ENCODE results near the gene BPIFB6.

BPIFB6 gene

DNA sequence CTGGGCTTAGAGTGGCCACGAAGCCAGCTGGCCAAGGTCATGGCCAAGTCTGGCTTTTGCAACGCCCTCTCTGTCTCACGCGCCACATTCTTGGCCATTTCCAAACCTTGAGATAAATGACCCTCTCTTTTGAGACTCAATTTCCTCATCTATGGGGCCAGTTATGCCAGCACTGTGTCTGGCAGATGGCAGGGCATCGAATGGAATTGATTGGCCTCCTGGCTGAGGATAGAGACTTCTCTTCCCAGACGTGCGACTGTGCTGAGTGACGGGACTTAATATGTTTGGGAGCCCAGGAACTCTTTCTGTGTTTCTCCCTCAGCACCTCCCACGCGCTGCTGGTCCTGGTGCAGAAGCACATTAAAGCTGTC lies 16.3 kb upstream of the BPIFB6 start:
- in situ Hi-C loops (cut with HindIII; ENCODE audit: low sequenced_read_pairs), result no loop called here

DNA sequence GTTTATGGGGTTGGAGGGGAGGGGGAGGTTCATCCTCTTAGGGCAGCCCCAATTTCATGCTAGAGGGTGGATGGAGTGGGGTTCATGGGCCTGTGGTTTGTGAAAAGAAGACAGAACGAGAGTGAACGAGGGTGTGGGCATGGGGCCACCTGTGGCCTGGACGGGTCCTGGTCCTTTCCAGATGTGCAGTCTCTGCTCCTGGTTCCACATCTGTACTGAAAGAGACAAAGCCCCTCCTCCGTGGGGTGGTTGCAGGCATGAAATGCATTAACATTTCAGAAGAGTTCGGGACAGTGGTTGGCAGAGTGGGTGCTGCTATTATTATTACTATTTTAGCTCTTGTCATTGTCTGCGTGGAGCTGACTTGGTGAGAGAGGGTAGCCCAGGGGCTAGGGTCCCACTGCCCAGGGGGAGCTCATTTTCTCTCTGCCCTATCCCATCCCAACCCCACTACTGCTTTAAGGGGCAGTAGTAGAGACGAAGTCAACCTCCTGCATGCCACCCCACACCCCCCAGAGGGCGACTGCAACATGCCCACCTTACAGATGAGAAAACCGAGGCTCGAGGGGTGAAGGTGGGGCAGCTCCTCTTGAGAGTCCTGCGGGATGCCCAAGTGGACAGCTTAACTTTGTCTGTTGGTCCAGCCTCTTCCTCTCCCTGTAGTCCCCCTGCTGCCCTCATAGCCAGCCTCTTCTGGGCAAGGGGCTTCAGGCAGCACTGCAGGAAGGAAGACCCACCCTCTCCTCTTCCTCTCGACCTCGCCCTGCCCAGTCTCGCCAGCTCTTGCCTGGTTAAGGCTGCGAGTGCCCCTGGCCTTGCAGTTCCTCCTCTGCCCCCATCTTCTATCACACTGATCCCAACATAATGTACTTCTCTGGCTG lies 15.5 kb upstream of the BPIFB6 start:
- in situ Hi-C loops (cut with HindIII; ENCODE audit: low sequenced_read_pairs), result no loop called here

DNA sequence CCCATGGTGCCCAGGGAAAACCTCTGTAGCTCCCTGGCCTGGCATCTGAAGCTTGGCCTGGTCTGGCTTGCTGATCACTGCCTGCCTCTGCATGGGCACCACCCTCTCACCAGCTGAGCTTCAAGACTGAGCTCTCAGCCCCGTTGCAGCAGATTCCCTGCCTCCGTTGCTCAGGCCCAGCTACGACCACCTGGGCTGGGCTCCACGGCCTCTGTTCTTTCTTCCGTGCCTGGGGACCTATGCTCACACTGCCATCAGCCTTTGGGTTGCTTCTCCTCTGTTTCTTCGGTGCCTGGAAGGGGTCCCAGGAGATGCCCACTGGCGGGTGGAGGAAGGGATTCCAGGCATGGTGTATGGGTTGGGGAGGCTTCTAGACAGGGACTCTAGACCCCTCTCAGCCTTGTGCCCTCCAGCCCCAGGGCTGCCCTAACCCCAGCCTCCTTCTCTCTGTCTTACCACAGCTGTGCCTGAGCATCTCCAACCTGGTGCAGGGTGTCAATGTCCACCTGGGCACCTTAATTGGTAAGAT lies 14.8 kb upstream of the BPIFB6 start:
- in situ Hi-C loops (cut with HindIII; ENCODE audit: low sequenced_read_pairs), result no loop called here

DNA sequence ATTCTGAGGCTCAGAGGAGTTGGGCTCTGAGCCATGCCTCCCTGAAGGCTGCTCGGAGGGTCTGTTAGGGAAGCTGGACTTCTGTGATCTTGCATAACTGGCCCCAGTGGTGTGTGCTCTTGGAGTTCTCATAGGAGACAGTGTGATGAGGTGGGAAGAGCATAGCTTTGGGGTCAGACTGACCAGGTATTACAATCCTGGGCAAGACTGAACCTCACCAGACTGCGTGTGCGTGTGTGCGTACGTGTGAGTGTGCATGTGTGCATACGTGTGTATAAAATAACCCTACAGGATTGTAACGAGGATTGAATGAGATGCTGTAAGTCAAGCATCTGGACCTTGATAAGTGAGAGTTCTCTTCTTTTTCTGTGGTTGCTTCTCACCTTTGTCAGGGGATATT lies 13.9 kb upstream of the BPIFB6 start:
- in situ Hi-C loops (cut with HindIII; ENCODE audit: low sequenced_read_pairs), result no loop called here

DNA sequence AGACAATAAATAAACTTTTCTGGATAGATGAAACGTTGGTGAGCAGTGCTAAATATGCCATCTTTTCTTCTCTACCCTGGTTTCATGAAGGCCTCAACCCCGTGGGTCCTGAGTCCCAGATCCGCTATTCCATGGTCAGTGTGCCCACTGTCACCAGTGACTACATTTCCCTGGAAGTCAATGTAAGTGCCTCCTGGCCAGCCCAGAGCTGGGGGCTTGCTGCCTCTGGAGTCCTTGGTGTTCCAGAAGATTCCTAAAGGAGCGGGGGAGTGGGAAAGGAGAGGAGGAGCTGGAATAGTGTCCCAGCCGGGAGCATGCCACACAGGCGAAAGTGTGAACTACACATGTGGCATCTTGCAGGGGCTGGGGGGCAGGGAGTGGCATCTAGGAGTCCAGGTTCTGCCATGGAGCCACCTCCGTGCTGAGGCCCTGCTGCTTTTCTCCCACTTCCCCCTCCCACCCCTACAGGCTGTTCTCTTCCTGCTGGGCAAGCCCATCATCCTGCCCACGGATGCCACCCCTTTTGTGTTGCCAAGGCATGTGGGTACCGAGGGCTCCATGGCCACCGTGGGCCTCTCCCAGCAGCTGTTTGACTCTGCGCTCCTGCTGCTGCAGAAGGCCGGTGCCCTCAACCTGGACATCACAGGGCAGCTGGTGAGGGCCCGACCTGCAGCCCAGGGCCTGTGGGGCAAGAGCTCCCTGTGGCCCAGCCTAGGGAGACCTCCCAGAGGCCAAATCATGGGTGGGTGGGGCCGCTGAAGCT lies 13.1 kb upstream of the BPIFB6 start:
- in situ Hi-C loops (cut with HindIII; ENCODE audit: low sequenced_read_pairs), result no loop called here

DNA sequence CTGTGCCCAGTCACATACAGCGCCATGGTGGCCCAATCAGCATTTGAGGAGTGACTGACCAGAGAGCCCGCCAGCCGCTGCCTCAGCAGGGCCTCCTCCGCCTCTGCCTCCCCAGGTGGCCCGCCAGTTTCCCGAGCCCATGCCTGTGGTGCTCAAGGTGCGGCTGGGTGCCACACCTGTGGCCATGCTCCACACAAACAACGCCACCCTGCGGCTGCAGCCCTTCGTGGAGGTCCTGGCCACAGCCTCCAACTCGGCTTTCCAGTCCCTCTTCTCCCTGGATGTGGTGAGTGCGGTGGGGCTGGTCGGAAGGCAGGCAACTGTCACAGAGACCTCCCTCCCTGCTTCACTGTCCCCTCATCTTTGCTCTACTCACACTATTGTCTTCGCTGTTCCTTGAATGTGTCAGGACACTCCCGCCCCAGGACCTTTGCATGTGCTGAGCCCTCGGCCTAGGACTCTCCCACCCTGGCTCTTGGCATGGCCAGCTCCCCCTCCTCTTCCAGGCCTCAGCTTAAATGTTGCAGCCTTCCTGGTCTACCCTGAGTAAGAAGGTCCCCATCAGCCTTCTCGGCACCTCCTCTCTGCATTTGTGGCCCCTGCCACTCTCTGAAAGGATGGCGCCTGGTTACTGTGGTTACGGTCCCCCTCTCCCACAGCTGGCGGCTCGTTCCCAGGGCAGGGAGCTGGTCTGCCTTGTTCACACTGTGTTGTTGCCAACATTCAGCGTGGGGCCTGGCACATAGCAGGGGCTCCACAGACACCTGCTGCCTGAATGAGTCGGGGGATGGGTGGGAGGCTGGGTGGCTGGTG lies 11.8 kb upstream of the BPIFB6 start:
- in situ Hi-C loops (cut with HindIII; ENCODE audit: low sequenced_read_pairs), result no loop called here

DNA sequence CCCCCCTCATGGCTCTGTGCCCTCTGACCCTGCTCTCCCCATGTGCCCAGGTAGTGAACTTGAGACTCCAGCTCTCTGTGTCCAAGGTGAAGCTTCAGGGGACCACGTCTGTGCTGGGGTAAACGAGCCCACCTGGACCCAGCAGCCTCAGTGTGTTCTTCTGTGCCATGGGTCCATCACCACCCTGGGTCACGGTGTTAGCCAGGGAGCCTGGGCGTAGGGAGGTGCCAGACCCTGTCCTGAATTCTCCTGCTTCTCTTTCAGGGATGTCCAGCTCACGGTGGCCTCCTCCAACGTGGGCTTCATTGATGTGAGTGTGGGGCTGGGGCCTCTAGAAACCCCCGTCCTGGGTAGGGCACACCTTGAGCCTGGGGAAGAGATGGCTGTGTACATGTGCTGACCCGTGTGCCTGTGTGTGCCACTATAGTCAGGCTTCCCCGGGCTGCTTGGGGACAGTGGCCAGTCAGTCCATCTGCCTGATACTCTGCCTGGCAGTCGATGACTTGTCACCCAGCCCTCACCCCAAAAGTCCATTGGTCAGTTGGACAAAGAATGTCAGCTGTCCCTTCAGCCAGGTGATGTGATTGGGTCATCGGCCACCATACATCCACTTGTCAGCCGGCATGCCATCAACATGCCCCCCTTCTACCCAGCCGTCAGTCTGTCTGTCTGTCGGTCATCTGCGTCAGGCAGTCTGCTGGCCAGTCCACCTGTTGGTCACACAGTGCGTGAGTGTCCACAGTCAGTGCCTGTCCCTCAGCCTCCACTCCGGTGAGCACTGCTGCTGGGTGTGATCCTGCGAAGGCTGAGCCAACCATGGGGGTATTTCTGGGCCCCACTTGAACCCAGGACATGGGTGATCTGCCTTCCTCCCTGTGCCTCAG lies 10.9 kb upstream of the BPIFB6 start:
- in situ Hi-C loops (cut with HindIII; ENCODE audit: low sequenced_read_pairs), result no loop called here

DNA sequence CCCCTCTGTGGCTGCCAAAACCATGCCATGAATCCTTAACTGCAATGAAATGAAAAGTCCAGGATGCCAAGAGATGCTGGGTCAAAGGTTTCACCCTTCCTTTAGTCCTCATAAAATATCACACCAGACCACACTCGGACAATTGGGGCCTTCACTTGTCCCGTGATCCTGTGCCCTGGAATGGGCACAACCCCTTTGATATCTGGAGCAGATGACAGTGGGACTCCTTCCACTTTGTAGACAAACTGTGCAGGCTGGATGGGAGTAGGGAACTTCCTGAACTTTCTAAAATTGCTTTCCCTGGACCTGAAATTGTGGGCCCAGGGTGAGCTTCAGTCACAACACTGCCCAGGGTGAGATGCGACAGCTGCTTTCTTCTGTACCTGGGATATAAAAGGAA lies 9.6 kb upstream of the BPIFB6 start:
- in situ Hi-C loops (cut with HindIII; ENCODE audit: low sequenced_read_pairs), result no loop called here

DNA sequence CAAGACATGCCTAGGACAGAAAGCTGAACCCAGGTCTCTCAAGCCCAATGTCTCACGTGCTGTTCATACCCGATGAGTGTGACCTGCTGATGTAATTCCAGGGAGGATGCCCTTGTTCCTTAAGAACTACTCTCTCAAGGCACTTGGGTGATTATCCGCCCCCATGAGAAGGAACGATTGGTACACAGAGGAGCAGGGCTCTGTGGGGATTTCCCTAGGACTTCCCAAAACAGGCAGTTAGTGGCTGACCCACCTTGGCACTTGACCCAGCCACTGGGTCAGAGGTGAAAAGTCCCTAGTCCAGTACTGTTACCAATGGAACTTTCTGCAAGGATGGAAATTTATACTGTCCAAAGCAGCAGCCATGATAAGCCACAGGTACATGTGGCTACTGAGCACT lies 9.2 kb upstream of the BPIFB6 start:
- in situ Hi-C loops (cut with HindIII; ENCODE audit: low sequenced_read_pairs), result no loop called here

DNA sequence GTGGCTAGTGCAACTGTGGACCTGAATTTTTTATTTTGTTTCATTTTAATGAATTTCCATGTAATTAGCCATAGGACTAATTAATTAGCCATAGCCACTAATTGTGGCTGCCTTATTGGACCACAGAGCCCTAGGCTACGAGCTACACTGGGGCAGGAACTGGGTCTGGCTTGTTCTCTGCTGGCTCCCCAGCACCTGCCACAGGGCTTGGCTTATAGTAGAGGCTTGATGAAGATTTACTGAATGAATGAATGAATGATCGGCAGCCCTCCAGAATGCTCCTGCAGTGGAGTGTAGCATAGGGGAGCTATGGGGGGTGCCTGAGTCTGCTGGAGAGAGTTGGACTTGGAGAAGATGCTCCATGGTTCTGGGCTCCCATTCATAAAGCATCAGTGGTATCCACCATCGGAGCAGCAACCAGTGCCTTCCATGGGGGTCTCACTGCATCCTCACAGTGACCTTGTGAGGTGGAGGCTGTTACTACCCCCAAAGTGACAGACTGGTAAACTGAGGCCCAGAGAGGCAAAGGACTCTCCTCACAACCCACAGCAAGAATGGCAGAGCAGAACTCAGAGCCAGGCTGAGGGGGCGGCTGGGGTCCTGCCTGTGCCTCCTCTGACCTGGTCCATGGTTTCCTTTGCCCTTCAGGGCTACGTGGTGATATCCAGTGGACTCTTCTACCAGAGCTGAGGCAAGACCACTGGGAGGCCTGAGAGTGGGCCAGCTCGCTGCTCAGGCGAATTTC lies 8.6 kb upstream of the BPIFB6 start:
- in situ Hi-C loops (cut with HindIII; ENCODE audit: low sequenced_read_pairs), result no loop called here

DNA sequence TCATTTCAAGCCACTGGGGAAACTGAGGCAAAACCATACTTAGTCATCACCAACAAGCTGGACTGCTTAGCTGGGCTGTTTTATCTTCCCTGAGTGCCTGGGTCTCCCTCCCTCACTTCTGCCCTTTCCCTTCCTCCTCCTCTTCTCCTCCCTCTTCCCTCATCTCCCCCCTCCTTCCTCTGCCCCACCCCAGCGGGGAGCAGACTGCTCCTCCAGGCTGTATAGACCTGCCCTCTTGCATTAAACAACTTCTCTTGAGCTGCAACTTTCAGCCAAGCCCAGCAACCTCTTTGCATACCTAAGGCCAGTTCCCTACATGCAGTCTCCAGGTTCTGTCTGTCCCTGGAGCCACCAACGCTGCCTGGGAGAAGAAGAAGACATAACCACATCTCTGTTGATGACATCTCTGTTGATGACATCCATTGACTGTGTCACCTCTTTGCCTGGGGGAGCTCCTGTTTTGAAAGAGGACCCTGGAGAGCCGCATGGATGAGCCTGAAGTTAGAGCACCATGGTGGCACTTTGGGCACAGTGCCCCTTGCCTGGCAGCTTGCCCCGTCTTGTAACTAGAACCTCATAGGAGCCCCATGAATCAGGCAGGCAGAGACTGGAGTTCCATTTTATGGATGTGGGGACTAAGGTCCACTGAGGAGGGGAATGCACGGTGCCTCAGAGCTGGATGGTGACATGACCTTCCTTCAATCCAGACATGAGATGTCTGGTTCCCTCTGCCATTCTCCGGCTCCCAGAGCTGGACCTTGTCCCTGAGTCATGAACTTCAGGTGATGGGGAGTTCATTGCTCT lies 7.8 kb upstream of the BPIFB6 start:
- in situ Hi-C loops (cut with HindIII; ENCODE audit: low sequenced_read_pairs), result no loop called here

DNA sequence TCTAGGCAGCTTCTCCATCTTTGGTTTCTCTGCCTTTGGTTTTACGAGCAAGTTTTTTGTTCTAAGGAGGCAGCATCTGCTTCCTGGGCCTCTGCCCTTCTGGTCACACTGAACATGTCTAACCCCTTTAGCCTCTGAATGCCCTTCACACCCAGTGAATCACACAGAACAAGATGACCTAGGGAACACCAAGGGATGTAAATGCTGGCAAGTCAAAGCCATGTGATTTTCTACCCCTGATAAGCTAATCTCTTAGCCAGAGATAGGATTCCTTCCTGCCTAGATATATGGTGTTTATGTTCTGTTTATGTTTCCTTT lies 7.2 kb upstream of the BPIFB6 start:
- in situ Hi-C loops (cut with HindIII; ENCODE audit: low sequenced_read_pairs), result no loop called here

DNA sequence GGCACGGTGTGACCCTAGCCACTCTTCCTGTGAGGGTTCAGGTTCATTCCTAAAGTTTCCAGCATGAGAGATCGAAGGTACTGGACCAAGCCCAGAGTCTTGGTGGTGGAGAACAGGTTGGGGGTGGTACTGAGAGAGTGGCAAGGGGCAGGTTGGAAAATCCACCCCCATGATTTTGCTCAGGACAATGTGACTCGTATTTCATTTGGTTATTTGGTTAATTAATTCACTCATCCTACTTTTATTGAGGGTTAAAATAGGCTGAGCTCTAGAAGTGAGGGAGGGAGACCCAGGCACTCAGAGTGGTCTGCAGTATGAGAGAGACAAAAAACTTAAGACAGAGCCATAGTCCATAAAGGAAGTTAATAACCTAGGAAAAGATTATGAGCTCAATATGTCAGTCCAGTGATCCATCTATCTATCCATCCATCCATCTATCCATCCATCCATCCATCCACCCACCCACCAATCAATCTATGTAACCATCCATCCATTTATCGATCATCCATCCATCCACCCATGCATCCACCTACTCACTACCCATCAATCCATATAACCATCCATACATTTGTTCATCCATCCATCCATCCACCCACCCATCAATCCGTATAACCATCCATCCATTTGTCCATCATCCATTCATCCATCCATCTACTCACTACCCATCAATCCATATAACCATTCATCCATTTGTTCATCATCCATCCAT lies 6.7 kb upstream of the BPIFB6 start:
- in situ Hi-C loops (cut with HindIII; ENCODE audit: low sequenced_read_pairs), result no loop called here

DNA sequence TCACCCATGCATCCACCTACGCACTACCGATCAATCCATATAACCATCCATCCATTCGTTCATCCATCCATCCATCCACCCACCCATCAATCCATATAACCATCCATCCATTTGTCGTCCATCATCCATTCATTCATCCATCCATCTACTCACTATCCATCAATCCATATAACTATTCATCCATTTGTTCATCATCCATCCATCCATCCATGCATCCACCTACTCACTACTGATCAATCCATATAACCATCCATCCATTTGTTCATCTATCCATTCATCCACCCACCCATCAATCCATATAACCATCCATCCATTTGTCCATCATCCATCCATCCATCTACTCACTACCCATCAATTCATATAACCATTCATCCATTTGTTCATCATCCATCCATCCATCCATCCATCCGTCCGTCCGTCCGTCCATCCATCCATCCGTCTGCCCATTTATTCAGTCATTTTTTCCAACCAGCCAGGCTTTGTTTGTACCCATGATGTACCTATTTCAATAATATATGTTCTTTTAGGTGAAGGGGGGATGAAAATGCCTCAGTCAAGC lies 6.1 kb upstream of the BPIFB6 start:
- in situ Hi-C loops (cut with HindIII; ENCODE audit: low sequenced_read_pairs), result no loop called here

DNA sequence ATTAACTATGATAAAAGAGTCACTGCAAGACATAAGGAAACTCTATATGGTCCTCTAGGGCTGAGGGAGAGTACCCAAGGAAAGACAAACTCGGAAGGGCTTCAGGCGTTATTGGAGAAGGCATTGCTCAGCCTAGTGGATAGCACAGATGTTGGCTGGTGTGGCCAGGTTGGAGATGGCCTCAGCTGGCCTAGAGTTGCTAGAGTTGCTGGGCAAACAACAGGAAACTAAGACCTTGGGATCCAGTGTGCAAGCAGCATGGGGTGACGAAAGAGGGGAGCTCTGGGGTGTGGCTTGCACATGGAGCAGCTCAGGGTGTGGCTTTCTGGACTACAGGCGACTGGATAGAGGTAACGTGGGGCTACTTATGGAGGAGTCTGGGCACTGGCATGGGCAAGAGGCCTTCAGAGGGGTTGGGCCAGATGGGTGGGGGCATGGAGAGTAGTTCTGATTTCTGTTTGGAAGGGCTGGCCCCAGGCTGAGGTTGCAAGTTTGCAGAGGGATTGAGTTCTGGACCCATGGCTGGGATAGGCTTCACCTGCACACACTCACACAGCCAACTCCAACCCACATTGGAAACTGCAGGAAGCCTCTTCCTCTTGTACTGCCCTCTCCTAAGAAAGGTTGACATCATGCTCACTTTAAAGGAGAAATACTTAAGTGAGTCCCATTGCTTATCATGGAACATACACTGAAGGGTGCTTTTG lies 5.2 kb upstream of the BPIFB6 start:
- in situ Hi-C loops (cut with HindIII; ENCODE audit: low sequenced_read_pairs), result no loop called here

DNA sequence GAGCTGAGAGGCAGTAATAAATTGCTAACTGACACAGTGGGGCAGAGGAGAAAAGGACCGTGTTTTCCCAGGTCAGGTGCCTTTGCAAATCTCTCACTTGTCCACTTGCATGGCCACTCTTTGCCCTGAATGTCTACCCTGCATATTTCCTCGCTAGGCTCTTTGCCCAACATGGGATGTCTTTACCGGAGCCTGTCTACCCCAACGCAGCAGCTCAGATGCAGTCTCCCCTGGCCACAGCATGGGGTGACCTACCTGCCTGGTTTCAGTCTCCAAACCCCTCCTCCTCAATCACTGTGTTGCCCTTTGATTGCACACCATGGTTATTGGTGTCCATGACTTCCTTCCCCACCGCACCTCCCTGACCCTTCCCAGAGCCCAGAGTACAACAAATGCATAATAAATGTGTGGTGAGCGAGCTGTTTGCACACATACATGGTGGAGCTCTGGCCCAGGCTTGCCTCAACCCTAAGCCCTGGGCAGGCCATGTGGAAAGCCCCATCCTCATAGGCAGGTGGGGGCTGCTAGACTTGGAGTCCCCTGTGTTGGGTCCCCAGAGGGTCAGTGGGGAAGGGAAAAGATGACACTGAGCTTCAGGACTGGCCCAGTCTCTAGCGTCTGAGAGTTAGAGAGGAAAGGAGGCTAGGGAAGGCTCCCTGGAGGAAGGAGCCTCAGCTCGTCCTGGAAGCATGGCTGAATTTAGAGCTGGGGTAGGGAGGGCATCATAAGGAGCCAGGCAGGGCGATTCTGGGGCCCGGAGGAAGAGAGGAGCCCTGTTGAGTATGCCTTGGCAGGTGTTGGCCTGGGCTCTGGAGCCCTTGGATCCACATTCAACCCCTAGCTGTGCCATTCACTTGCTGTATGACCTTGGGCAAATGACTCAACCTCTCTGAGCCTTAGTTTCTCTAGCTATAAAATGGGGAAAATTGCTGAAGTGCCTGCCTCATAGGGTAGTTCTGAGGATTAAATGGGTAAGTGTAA lies 4.4 kb upstream of the BPIFB6 start:
- in situ Hi-C loops (cut with HindIII; ENCODE audit: low sequenced_read_pairs), result no loop called here
